Amniotic epithelial cell (primary cell): ENCODE data around the gene NFAT5.
"Not testable (repeated sequence)": the region's sequence is repeated elsewhere in the genome, so short reads cannot be mapped to it uniquely, and the experiment has no call there.

Experiments used
- DNase-seq: peaks from one replicate; pipeline ENCODE4 v3.0.0-alpha.2; 2010; ENCODE audit warnings: low read depth

NFAT5 gene

DNA sequence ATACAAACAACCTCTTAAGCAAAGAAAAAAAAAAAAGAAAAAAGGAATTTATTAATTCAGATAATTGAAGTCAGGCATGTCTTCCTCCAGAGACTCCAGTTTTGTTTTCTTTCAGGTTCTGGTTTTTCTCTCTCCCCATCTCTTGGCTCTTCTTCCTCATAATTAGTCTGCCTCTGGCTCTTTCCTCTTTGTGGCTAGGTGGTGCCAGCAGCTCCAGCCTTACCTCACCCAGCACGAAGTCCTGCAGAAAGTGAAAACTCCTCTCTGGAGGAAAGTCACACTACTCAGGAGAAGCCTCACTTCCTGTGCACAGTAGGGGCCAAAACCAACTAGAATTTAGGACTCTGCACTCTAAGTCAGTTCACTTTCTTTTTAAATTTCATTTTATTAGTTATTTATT is 10.3 kb upstream of the NFAT5 start:
- no peak for DNase-seq

DNA sequence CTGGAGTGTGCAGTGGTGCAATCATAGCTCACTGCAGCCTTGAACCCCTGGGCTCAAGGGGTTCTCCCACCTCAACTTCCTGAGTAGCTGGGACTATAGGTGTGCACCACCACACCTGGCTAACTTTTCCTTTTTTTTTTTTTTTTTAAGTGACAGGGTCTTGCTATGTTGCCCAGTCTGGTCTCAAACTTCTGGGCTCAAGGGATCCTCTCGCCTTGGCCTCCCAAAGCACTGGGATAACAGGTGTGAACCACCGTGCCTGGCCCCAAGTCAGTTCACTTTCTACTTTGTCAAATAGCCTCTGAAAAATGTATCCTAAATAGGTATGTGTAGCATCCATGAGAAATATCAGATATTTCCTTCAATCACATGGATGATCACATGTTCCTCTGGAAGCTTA is 9.9 kb upstream of the NFAT5 start:
- DNase-seq, result no peak

- DNase-seq, result no peak
These were observed 6.6 kb upstream of the NFAT5 start for GRCh38 chr16:69559164-69559563.

DNA sequence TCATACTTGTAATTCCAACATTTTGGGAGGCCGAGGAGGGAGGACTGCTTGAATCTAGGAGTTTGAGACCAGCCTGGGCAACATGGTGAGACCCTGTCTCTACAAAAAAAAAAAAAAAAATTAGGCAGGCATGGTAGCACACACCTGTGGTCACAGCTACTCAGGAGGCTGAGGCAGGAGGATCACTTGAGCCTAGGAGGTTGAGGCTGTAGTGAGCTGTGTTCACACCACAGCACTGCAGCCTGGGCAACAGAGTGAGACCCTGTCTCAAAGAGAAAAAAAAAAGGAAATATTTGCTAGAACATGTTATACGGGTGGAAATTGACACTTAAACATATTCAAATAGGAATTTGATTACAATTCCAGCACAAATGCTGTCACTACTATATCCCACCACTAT is 4.4 kb upstream of the NFAT5 start:
- DNase-seq, result not testable (repeated sequence)

DNA sequence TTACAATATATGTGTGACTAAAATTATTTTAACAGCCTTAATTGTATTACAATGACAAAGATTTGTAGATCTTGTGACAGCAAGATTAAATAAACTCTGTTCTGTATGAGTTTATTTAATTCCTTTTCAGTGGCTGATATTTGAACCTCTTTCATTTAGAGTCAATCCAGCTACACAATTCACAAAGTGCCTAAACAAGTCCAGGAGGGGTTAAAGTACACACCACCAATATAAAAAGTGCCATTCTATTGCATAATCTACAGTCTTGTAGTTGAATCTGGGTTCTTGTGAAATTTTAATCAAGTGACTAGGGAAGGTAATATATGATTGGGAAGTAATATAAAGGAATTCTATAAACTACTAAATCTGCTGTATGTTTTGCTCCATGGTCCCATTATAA is 3.9 kb upstream of the NFAT5 start:
- peak; percentile 26 for DNase-seq

- no peak for DNase-seq
These were observed 3.0 kb upstream of the NFAT5 start for GRCh38 chr16:69562813-69563212.

DNA sequence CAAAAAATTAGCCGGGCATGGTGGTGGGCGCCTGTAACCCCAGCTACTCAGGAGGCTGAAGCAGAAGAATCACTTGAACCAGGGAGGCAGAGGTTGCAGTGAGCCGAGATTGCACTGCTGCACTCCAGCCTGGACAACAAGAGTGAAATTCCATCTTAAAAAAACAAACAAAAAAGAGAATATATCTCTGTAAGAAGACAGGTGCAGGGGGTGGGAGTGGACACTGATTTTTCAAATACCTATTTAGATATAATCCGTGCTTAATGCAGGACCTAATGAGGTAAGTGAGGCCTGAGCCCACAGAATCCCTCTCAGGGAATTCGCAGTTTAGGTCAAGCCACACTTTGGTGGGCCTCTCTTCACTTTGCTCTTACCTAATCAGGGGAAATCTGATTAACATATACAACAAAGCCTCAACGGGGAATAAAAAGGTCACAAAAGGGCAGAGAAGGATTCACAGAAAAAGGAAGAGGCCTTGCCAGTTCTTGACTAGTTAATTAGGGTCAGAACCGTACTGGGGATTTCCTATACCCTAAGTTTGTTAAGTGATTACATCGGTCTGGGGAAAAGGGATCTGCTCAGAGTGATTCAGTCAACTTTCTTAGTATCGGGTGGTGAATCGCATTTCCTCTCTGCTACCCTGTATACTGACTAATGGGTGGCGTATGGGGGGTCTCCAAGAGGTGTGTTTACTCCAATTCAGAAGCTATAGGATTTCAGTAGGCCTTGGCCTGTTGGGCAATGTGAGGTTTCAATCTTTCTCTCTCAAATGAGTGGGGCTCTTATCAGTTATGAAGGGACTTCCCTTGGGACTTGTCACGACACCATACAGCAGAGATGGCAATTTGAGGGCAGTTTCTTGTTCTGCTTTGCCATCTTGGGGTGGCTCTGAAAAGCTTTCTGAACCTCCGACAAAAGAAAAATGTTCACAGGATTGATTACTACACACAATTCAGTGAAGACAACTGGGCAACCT is 1.9 kb upstream of the NFAT5 start:
- peak; percentile 31 for DNase-seq

GRCh38 chr16:69564845-69565670 is 708 bp upstream of the NFAT5 start:
- DNase-seq, result peak; percentile 8

DNA sequence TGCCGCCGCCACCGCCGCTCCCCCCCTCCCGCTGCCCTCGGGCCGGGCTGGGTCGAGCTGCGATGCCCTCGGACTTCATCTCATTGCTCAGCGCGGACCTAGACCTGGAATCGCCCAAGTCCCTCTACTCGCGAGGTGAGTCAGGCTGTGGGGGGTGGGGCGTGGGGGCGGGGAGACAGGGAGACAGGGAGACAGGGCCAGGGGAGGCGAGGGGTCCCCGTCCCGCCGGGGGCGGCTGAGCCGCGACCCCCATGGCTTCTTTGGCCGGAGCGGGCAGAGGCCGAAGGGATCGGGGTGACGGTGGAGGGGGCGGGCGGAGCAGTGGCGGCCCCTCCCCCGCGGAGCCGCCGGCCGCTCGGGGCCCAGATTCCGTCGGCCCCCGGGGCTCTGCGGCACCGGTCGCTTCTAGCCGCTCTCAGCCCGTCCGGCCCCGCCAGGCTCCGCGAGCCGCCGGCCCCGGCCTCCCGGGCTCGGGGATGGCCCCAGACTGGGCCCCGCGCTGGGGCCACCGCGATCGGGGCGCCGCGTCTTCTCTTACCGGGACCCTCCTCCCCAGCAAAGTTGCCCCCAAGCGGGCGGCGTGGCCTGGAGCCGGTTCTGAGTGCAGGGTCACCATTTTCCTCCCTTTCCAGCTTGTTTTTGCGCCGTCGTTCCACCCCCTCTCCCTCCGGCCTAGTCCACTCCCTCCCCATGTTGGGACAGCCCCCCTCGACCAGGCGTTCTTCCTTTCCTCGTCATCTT is 644 bp downstream of the NFAT5 start:
- DNase-seq, result peak; percentile 66

DNA sequence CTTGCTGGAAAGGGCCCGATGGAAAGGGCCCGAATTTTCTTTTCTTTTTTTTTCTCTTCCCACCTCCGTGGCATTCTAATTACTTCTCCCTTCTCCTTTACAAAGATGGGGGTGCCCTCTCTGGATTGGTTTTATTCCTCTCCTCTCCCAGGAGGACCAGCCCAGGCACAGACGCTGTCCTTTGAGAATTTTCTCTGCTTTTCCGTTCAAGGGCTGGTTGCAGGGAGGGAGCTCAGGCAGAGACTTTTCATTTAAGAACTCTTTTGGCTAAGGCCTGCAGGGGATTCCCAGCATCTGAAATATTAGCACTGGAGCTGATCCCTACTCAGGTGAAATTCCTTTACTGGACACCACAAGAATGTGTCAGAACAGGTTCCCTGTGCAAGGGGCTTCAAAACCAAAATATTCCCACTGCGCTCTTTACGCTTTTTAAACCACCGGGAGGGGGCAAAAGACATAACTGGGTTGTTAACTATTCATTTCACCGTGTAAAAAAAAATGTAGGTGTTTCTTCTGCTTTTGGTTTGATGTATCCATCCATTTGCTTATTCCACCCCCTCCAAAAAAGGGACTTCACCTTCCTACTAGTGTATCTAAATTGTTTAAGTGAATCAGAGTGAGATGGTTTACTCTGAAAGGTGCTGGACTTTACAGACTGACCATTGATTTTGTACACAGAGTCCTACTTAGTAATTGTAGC is 1.4 kb downstream of the NFAT5 start:
- DNase-seq, result no peak

GRCh38 chr16:69568676-69569075 is 2.9 kb downstream of the NFAT5 start:
- DNase-seq, result no peak

- DNase-seq, result not testable (repeated sequence)
These were observed 13.0 kb downstream of the NFAT5 start for GRCh38 chr16:69578771-69579170.

DNA sequence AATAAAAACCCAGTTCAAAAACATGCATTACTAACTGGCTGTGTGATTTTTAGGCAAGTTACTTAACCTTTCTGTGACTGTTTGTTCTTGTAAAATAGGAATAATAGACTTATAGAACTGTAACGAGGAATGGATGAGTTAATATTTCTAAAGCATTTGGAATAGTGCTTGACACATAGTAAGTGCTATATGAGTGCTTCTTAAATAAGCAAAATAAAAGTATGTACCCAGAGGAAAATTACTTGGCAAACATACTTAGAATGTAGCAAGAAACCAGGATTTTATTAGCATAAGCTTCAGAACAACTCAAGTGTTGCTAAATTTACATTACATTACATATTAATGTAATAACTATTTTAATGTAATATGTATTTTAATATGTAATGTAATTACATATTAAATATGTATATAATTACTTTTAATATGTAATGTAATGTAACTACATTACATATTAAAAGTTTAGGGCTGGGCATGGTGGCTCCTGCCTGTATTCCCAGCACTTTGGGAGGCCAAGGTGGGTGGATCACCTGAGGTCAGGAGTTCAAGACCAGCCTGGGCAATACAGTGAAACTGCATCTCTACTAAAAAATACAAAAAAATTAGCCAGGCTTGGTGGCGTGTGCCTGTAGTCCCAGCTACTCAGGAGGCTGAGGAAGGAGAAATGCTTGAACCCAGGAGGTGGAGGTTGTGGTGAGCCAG is 14.2 kb downstream of the NFAT5 start:
- DNase-seq, result no peak

DNA sequence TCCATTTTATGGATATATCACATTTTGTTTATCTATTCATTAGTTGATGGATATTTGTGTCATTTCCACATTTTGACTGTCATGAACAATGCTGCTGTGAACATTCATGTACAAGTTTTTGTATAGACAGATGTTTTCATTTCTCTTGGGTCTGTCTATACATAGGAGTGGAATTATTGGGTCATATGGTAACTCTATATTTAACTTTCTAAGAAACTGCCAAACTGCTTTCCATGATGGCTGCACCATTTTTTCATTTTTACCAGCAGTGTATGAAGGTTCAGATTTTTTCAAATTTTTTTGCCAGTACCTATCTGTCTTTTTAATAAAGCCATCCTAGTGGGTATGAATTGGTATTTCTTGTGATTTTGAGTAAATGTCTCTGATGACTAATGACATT is 15.5 kb downstream of the NFAT5 start:
- DNase-seq, result no peak

DNA sequence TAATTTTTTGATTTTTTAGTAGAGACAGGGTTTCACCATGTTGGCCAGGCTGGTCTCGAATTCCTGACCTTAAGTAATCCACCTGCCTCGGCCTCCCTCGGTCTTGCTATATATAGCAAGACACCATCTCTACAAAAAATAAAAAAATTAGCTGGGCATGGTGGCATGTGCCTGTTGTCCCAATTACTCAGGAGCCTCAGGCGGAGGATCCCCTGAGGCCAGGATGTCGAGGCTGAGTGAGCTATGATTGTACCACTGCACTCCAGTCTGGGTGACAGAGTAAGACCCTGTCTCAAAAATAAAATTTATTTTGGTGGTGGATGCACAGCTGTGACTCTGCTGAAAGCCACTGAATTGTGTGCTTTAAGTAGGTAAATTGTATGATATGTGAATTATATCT is 18.7 kb downstream of the NFAT5 start:
- not testable (repeated sequence) for DNase-seq

GRCh38 chr16:69589434-69590269 is 23.9 kb downstream of the NFAT5 start:
- peak; percentile 21 for DNase-seq

DNA sequence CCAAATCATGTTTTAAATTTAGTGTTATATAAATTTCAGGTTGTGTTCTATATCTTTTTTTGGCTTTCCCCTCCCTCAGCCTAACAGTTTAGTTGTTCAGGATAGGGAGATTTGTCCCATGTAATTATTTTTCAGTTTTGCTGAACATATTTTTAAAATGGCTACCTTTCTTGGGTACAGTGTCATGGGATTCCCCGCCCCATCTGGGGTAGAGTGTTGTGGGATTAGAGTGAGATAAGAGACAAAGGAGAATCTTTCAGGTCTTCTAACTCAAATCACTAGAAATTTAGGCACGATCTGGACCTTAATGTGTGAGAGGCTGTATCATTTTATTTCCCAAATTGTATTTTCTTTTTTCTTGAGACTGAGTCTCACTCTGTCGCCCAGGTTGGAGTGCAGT is 24.8 kb downstream of the NFAT5 start:
- no peak for DNase-seq

DNA sequence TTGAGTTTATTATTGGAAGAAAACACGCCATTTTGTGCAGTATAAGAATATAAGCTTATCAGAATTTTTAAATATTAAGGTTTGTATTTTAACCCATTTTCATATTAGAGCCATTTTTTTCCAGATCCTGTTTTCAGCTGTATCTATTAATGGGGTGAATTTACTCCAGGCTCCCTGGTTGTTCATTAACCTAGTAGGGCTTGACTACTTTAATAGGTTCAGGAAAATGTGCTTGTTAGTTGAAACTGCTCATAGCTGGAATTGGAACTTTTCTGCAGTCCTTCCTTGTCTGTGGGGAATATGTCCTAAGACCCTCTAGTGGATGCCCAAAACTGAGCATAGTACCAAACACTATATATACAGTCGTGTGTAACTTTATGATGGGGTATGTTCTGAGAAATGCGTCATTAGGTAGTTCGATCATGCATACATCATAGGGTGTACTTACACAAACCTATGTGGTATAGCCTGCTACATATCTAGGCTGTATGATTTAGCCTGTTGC is 28.0 kb downstream of the NFAT5 start:
- no peak for DNase-seq

GRCh38 chr16:69595127-69596036 is 29.6 kb downstream of the NFAT5 start:
- peak; percentile 79 for DNase-seq
